AG09309 (cell line): Measurements from ENCODE around the gene SMG1.

Experiments
- DNase-seq: peaks from one replicate; pipeline ENCODE4 v3.0.0-alpha.2; 2010; ENCODE audit warnings: low read depth
- H3K4me3 ChIP-seq: 2 replicates; pipeline ENCODE4 v1.5.1; 2011; ENCODE audit warnings: mild to moderate bottlenecking, low read depth, low read length, moderate library complexity; ENCODE audit not compliant: control insufficient read depth
- TF ChIP-seq, protein P1 (sequence below): IDR thresholded peaks from 2 replicates; pipeline ENCODE4 v1.5.1; 2011; ENCODE audit warnings: mild to moderate bottlenecking, low read depth, low read length, inconsistent platforms; ENCODE audit not compliant: insufficient read depth, control insufficient read depth; ENCODE audit errors: missing control alignments

The SMG1 gene

DNA sequence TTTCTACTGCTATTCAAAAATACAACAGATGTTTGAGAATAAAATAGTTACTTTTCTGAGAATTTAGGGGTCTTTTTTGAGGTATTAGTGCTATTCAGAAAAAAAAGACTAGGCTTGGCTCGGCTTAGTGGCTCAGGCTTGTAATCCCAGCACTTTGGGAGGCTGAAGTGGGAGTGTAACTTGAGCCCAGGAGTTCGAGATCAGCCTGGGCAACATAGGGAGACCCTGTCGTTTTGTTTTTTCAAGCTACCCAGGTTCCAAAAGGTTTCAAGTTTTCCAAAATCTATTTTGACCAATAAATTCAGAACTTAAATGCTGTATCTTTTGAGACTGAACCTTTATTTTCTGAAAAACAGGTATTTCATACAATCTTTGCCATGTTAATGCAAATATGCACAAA, 121.7 kb downstream of the SMG1 start:
- TF ChIP-seq, protein P1, sequence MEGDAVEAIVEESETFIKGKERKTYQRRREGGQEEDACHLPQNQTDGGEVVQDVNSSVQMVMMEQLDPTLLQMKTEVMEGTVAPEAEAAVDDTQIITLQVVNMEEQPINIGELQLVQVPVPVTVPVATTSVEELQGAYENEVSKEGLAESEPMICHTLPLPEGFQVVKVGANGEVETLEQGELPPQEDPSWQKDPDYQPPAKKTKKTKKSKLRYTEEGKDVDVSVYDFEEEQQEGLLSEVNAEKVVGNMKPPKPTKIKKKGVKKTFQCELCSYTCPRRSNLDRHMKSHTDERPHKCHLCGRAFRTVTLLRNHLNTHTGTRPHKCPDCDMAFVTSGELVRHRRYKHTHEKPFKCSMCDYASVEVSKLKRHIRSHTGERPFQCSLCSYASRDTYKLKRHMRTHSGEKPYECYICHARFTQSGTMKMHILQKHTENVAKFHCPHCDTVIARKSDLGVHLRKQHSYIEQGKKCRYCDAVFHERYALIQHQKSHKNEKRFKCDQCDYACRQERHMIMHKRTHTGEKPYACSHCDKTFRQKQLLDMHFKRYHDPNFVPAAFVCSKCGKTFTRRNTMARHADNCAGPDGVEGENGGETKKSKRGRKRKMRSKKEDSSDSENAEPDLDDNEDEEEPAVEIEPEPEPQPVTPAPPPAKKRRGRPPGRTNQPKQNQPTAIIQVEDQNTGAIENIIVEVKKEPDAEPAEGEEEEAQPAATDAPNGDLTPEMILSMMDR = no peak
- DNase-seq = no peak
- H3K4me3 ChIP-seq = no peak overlapping the region

DNA sequence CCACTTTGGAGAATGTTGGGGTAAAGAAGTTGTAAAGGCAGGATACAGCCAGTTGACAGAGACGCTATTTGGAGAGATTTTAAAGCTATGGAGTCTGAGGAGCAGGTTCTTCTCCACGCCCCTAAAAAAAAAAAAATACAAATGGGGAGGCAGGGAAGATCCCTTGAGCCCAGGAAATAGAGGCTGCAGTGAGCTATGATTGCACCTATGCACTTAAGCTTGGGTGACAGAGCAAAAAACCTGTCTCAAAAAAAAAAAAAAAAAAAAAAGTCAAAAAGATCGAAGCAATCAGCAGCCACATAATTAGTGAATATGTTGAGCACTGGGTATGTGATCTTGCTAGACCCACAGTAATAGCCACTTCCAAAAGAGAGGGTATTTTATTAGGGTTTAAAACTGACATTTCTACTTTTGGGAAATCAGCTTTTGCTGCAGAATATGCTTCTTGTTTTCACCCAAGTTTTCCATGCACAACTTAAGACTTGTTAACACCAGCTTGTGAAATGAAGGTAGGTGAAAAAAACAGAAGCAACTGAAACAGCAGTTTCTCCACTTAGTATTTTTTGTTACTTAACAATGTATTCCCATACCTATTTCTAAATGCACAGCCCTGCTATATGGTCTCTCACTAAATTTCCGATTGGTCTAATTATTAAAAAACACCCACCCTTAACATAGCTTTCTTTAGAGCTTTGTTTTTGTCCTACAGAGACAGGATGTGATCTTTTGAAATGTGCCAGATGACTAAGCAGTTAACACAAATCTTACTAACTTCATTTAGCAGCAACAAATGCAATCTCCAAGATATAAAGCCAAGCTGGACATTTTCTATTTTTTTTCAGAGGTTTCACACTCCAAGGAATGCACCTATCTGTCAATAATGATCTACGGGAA, 122.4 kb downstream of the SMG1 start:
- TF ChIP-seq, protein P1 = no peak
- H3K4me3 ChIP-seq = no peak overlapping the region
- DNase-seq = no peak

GRCh38 chr16:18802767-18803343, 123.4 kb downstream of the SMG1 start:
- no peak overlapping the region for H3K4me3 ChIP-seq
- DNase-seq = no peak
- TF ChIP-seq, protein P1 = no peak

DNA sequence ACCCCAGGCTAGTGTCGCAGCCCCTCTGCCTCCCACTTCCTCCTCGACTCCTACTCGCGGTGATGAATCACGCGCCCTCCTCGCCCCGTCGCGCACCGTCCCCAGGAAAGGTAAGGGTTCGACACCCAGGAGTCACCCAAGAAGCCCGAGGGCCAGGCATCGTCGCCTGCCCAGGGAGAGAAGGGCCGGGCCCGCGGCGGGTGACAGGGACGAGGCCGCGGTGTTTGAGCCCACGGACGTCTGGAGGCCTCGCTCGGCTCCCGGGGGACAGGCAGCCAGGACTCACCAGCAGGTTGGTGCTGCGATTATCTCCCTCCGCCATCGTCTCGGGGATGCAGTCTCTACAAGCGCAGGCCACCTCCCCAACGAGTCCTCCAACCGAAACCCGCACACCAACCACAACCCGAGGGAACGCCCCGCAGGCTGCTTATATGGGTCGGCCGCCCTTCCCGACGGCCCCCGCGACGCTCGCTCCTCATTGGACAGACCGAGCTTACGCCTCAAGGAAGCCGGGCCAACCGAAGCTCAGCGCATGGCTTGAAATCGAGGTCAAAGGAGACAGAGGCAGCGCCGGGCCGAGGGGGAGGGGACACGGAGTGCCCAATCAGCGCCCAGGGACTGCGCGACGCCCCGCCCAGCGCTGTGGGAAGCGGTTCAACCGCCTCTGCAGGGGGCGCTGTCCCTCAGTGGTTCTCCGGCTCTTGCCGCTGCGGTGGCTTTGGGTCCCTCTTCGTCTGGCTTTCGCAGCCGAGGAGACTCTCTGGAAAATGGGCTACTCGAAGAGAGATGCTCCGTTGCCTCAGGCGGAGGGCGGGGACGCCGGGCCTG, 124.8 kb downstream of the SMG1 start, which contains the start of gene ARL6IP1:
Gene ARL6IP1 (minus strand): TSS at position 405 of the 828 bp plus-strand sequence. CDS start 83 bp downstream, at position 322.
- DNase-seq = peak; percentile 98
- TF ChIP-seq, protein P1 = peak; percentile 92

DNA sequence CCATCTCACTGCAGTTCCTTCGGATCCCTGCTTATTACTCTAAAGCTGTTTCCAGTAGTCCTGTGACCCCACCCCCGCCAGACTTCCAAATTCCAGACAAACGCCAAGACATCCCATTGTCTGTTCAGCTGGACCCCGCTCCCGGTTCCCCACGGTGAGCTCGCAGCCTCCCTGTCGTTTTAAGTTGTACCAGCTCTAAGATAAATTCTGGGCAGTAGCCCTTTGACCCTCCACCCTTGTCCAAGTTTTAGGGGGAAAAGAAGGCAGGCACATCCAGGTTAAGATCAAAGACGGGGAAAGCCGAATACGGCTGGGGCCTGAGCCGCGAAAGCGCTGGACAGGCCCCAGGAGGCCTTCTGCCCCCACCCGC, 125.4 kb downstream of the SMG1 start:
- no peak for DNase-seq
- H3K4me3 ChIP-seq = peak overlapping the region; percentile 90
- TF ChIP-seq, protein P1 = no peak

More for the DNA sequence above, 124.8 kb downstream of the SMG1 start, which contains the start of gene ARL6IP1:
- H3K4me3 ChIP-seq = peak within 1 kb of the TSS; percentile 90

DNA sequence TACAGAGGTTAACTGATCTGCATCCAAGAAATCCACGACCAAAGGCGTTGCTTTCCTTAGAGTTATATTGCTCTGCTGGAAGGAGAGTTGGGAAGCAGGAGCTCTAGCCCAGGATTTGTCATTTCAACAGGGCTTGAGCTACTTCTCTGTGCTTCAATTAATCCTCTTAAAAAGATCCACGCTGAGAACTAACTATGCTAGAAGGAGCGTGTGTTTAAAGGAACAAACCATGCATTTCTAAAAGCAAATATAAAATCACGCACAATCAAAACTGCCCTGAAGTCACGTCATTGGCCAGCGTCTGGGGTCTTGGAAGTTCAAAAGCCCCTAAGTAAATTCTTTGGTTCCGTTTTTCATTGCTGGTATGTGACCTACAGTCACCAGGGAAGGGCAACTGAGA, 125.9 kb downstream of the SMG1 start:
- DNase-seq = no peak
- TF ChIP-seq, protein P1 = no peak
- H3K4me3 ChIP-seq = peak overlapping the region; percentile 90
